Naive B cell (primary cell): Measurements from ENCODE around the gene ELAVL3. TPM values are rescaled to one million over a fixed set of nuclear protein-coding genes. Genes with fewer than 3 reads are reported as not detected.

Experiments used
- ATAC-seq, 2 donors: fragments of 150-1000 bp; cut with Tn5 transposase; 2 replicates each; pipeline ENCODE4 v1.10.0; 2021; ENCODE audit warnings: low read depth in 2 of 2, mild to moderate bottlenecking in 2 of 2, moderate library complexity in 2 of 2
- DNase-seq: peaks from one replicate; pipeline ENCODE4 v3.0.0; 2022
- H3K27ac Mint-ChIP-seq, 6 donors: one replicate each; pipeline ENCODE4 v1.8.0; 2020 to 2022; ENCODE audit warnings: mild to moderate bottlenecking in 6 of 6, mixed read lengths in 6 of 6, moderate library complexity in 5 of 6, inconsistent platforms in 2 of 6
- H3K27me3 Mint-ChIP-seq, 3 donors: one replicate each; pipeline ENCODE4 v1.8.0; 2021 to 2022; ENCODE audit warnings: mixed read lengths in 3 of 3, mild to moderate bottlenecking in 1 of 3
- H3K36me3 Mint-ChIP-seq, 2 donors: one replicate each; pipeline ENCODE4 v1.8.0; 2020 to 2022; ENCODE audit warnings: mixed read lengths in 2 of 2, inconsistent platforms in 1 of 2, mild to moderate bottlenecking in 1 of 2
- H3K4me1 Mint-ChIP-seq, 3 donors: one replicate each; pipeline ENCODE4 v1.8.0; 2020 to 2022; ENCODE audit warnings: mixed read lengths in 3 of 3, inconsistent platforms in 1 of 3, mild to moderate bottlenecking in 1 of 3, moderate library complexity in 1 of 3
- H3K4me3 Mint-ChIP-seq, 8 donors: one replicate each; pipeline ENCODE4 v1.8.0; 2020 to 2022; ENCODE audit warnings: mild to moderate bottlenecking in 8 of 8, mixed read lengths in 8 of 8, moderate library complexity in 8 of 8, inconsistent platforms in 2 of 8
- H3K9me3 Mint-ChIP-seq, 7 donors: one replicate each; pipeline ENCODE4 v1.8.0; 2020 to 2022; ENCODE audit warnings: mixed read lengths in 7 of 7, mild to moderate bottlenecking in 5 of 7, inconsistent platforms in 2 of 7, moderate library complexity in 1 of 7
- polyA plus RNA-seq, 6 donors: library from polyadenylated mRNA; unstranded; fragments of 300-500 nt; fragmentation: Illumina TruSeq; gene quantifications; one replicate each; pipeline ENCODE4 v1.2.3, GENCODE V29; 2021; ENCODE audit warnings: low read depth in 6 of 6

The ELAVL3 gene
- not detected for polyA plus RNA-seq

DNA sequence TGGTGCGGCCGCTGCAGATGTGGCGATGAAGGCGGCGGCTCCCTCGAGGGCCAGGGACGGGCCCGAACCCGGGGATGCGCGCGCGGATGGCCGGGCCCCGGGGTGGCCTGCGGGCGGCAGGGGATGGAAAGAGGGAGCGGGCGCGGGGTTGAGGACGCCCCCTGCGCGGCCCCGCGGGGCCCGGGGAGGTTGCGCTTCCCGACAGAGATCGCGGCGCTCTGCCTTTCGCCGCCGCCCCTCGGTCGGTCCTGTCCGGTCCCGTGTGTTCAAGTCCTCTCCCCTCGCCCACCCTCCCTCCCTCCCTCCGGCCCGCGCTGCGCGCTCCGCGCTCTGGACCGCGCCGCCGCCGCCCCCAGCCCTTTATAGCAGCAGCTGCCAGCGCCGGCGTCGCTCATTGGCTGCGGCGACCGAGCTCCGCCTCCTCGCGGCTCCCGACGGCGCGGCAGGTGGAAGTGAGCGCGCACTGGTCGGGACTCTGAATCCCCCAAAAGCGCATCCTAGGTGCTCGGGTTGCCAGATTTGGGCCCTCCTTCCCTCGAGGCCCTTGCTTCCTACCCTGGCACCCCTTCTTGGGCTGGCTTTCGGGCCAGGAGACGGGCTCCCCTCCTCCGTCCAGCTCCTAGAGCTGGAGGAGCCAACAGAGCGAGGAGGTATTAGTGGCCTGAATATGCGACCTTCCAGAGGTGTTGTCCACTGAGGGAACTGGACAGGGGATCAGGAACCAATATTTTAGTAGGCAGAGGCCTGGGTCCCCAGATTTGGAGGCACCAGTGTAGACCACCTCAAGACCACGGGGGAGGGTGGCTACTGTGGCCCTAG, at the start of gene ELAVL3:
ELAVL3 (minus strand) TSS at position 332 of the 819 bp plus-strand sequence. CDS start 438 bp downstream, outside the sequence.
- Mint-ChIP-seq H3K4me1 (peaks cover 24 to 32% (median 26%) of the 10 kb centered on the region in 3 donors), H3K27me3 (peaks cover 18 to 52% (median 45%) of the 10 kb centered on the region in 3 donors), H3K9me3 (peaks cover 0 to 5% (median 0%) of the 10 kb centered on the region in 7 donors), H3K36me3 (peaks cover 3 to 10% of the 10 kb centered on the region in 2 donors), H3K4me3 (peak within 1 kb of the TSS; percentile 53 to 81 (median 74)), H3K27ac (peak within 1 kb of the TSS in 4 of 6 donors; percentile 24 to 86 (median 57))
- no peak for ATAC-seq
- no peak for DNase-seq

DNA sequence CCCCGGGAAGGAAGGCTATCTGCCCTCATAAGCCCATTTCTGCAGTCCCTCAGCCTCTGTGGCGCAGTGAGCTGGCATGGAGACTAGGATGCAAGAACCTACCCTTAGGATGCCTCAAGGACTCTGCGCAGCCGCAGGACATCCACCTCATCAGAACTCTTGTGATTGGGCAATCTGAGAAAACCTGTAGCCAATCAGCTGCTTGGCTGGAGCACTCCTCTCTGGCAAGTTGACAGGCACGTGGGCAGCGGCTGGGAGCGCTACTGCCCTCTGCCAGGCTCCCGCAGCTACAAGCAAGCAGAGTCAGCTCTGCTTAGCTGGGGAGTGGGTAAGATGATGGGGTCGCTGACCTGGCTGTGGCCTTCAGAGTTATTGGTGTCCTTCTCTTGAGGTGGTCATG, 49.6 kb upstream of the ELAVL3 start:
- peak overlapping the region in 4 of 8 donors; percentile 22 to 55 (median 45) for H3K4me3 Mint-ChIP-seq
- H3K9me3 Mint-ChIP-seq: peaks cover 0 to 2% (median 0%) of the 10 kb centered on the region in 7 donors
- peak; percentile 18 for DNase-seq
- no peak for ATAC-seq
- H3K36me3 Mint-ChIP-seq: peaks cover 0 to 4% of the 10 kb centered on the region in 2 donors
- peaks cover 31 to 37% (median 35%) of the 10 kb centered on the region in 3 donors for H3K4me1 Mint-ChIP-seq
- H3K27me3 Mint-ChIP-seq: no peaks in the 10 kb centered on the region
- H3K27ac Mint-ChIP-seq: no peak overlapping the region

DNA sequence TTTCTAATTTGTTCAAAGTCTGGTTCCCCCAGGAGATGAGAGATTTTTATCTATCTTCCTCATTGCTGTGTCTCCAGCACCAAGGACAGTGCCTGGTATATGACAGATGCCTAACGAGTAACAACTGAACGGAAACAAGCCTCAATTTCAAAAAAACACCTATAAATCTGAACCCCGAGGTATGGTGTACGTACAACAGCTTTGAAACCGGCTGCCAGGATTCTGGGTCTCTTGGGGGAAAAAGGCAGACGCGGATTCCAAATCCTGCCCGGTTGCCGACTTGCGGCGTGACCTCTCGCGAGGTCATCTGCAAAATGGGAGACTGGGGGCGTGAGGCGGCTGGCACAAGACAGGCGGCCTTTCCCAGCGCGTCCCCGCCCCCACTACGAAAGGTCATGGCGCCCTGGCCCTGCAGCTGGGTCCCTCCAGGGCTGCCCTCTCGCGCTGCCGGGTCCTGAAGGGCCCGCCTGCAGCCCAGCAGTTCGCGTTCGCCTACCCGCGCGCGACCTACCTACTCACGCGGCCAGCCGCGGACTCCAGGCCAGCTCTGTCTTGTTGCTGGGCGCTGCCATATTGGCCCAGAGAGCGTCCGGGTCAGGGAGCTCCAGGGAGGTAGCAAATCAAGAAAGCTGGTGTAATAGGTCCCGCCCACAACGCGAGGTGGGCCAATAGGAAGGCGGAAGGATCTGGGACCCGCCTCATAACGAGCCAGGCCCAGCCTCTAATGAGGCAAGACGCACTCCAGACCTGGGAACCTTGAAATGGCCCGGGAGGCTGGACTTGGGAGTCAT, 47.9 kb upstream of the ELAVL3 start, which contains the start of gene ECSIT:
ECSIT (minus strand) TSS at position 584 of the 791 bp plus-strand sequence. CDS start 9,964 bp downstream, outside the sequence.
- ATAC-seq (peak; percentile 98 to 99), DNase-seq (peak; percentile 89)
- Mint-ChIP-seq H3K9me3 (peaks cover 0 to 2% (median 0%) of the 10 kb centered on the region in 7 donors), H3K4me3 (peak within 1 kb of the TSS; percentile 87 to 99 (median 97)), H3K27ac (peak within 1 kb of the TSS; percentile 87 to 98 (median 91)), H3K4me1 (peaks cover 18 to 25% (median 23%) of the 10 kb centered on the region in 3 donors), H3K27me3 (no peaks in the 10 kb centered on the region), H3K36me3 (peaks cover 0 to 4% of the 10 kb centered on the region in 2 donors)

DNA sequence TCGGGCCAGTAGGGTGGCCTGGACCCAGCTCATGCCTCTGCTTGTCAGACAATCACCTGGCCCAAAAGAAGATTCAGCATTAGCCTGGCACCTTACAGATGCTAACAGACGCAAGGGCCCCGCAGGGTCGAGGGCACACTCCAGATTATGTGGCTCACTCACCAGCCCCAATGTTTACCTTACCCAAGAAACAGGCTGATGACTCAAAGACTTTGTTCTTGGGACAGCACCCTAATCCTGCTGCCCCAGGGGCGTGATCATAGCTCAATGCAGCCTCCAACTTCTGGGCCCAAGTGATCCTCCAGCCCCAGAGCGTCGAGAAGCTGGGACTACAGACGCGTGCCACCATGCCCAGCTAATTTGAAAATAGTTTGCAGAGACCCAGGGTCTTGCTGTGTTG, 38.3 kb upstream of the ELAVL3 start:
- peak overlapping the region in 1 of 6 donors; percentile 49 for H3K27ac Mint-ChIP-seq
- ATAC-seq: no peak

DNA sequence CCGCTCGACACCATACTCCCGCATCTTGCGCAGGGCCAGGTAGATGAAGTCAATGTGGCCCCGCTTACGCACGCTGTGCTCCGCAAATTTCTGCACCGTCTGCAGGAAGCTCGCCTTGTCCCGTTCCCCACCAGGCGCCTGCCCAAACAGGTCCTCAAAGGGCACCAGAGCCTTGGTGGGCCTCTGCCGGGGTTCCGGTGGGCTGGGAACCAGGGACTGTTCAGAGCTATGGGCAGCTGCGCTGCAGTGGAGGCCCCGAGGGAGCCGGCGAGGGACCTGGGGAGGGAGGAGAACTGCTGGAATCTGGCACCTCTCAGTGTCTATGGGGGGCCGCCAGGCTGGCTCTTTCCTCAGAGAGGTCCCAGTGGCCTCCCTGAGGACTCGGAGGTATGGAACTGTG, 33.1 kb upstream of the ELAVL3 start:
- ATAC-seq (no peak), DNase-seq (no peak)
- H3K27ac Mint-ChIP-seq: no peak overlapping the region
- H3K9me3 Mint-ChIP-seq: no peaks in the 10 kb centered on the region
- no peak overlapping the region for H3K4me3 Mint-ChIP-seq
- peaks cover 0 to 20% of the 10 kb centered on the region in 2 donors for H3K36me3 Mint-ChIP-seq
- peaks cover under 1 to 12% (median 5%) of the 10 kb centered on the region in 3 donors for H3K4me1 Mint-ChIP-seq
- no peaks in the 10 kb centered on the region for H3K27me3 Mint-ChIP-seq

More for the DNA sequence above, 38.3 kb upstream of the ELAVL3 start:
- no peaks in the 10 kb centered on the region for H3K9me3 Mint-ChIP-seq
- H3K4me3 Mint-ChIP-seq: no peak overlapping the region
- peaks cover 4 to 5% (median 4%) of the 10 kb centered on the region in 3 donors for H3K4me1 Mint-ChIP-seq
- DNase-seq: no peak
- H3K36me3 Mint-ChIP-seq: peaks cover 8 to 11% of the 10 kb centered on the region in 2 donors
- H3K27me3 Mint-ChIP-seq: no peaks in the 10 kb centered on the region

DNA sequence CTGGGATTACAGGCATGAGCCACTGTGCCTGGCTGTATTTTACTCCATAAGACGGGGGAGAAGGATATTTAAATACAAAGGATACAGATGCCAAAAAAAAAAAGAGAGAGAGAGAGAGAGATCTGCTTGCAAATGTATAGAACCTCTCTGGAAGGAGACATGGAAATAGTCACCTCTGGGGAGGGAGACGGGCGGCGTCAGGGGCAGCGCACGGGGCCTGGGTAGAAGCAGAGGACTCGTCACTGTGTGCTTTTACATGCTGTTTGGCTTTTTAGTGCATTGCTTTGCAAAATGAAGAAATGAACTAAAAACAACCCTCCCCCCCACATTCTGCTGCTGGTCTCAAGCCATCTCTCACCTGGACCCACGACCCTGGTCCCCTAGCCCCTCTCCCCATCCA, 29.6 kb upstream of the ELAVL3 start:
- Mint-ChIP-seq H3K36me3 (peaks cover 0 to 20% of the 10 kb centered on the region in 2 donors), H3K9me3 (no peaks in the 10 kb centered on the region), H3K4me1 (peaks cover 13 to 15% (median 13%) of the 10 kb centered on the region in 3 donors), H3K4me3 (no peak overlapping the region), H3K27ac (peak overlapping the region in 1 of 6 donors; percentile 59), H3K27me3 (no peaks in the 10 kb centered on the region)
- ATAC-seq (no peak), DNase-seq (no peak)

DNA sequence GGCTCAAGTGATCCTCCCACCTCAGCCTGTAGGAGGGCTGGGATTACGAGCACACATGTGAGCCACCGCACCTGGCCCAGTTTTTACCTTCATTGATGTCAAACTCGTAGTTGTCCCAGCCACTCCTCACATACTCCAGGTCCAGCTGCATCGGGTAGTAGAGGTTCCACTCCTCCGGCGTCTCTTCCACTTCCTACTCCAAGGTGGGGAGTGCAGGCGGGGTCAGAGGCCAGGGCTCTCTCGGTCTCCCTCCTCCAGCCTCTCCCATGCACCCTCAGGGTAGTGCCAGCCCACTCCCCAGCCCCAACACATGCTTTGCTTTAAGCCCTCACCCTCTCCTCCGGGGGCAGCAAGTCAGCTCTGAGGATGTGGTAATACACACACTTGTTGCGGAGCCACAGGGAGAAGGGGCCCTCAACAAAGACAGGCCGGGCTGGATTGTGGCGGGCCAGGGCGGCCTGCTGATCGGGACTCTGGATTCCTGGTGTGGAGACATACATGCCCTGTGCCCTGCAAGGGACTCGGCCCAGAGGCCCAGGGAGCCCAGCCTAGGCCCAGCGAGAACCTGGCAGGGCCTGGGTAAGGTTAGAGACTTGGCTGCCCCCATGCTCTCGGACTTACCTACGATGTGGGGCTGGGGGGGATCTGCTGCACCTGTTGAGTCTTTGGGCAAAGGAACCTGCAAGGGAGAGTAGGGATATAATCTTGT, 26.7 kb upstream of the ELAVL3 start:
- Mint-ChIP-seq H3K27me3 (no peaks in the 10 kb centered on the region), H3K4me1 (peaks cover 16 to 30% (median 20%) of the 10 kb centered on the region in 3 donors), H3K36me3 (peaks cover 0 to 11% of the 10 kb centered on the region in 2 donors), H3K4me3 (peak overlapping the region in 7 of 8 donors; percentile 46 to 92 (median 78)), H3K27ac (peak overlapping the region in 2 of 6 donors; percentile 44 to 94), H3K9me3 (no peaks in the 10 kb centered on the region)
- no peak for DNase-seq
- no peak for ATAC-seq

DNA sequence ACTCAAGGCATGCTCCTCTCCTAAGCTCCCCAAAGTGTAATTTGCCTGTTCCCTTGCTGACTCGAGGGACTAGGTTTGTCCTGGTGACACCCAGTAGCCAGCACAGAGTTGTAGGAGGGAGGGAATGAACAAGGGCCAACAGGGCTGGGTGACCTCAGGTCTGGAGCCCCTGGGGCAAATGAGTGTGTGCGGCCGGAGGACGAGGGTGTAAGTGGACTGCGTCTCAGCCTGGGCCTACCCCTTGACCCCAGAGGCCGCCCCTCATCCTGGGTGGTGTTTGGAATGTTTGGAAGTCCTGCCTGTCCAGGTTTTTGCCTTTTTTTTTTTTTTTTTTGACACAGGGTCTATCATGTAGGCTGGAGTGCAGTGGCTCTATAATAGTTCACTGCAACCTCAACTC, 26.1 kb upstream of the ELAVL3 start:
- peak overlapping the region; percentile 28 to 94 (median 79) for H3K27ac Mint-ChIP-seq
- H3K27me3 Mint-ChIP-seq: no peaks in the 10 kb centered on the region
- peak overlapping the region; percentile 87 to 98 (median 93) for H3K4me3 Mint-ChIP-seq
- H3K4me1 Mint-ChIP-seq: peaks cover 16 to 30% (median 20%) of the 10 kb centered on the region in 3 donors
- H3K9me3 Mint-ChIP-seq: no peaks in the 10 kb centered on the region
- no peak for ATAC-seq
- DNase-seq: no peak
- H3K36me3 Mint-ChIP-seq: peaks cover 0 to 11% of the 10 kb centered on the region in 2 donors

DNA sequence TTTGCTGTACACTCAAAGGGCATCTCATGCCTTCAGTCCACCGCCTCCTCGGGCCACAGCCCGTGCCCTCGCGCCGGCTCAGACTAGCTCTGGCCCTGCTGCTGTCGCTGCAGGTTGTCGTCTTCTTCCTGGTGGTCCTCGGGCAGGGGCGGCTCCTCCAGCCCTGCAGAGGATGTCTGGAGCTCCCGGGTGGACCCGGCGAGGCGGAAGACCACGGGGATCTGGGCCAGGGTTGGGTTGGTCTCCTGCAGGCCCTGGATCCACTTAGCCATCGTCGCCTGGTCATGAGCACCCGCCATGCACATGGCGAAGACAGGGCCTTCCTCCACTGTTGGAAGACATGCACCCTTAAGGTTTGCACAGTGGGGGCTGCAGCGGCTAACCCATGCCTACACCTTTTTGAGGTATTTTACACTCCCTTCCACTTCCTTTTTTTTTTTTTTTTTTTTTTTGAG, 25.3 kb upstream of the ELAVL3 start:
- H3K4me1 Mint-ChIP-seq: peaks cover 16 to 33% (median 20%) of the 10 kb centered on the region in 3 donors
- peak overlapping the region; percentile 87 to 98 (median 93) for H3K4me3 Mint-ChIP-seq
- H3K9me3 Mint-ChIP-seq: no peaks in the 10 kb centered on the region
- H3K27me3 Mint-ChIP-seq: no peaks in the 10 kb centered on the region
- peaks cover 0 to 6% of the 10 kb centered on the region in 2 donors for H3K36me3 Mint-ChIP-seq
- DNase-seq (no peak), ATAC-seq (peak; percentile 2 to 5)
- peak overlapping the region; percentile 42 to 98 (median 89) for H3K27ac Mint-ChIP-seq

DNA sequence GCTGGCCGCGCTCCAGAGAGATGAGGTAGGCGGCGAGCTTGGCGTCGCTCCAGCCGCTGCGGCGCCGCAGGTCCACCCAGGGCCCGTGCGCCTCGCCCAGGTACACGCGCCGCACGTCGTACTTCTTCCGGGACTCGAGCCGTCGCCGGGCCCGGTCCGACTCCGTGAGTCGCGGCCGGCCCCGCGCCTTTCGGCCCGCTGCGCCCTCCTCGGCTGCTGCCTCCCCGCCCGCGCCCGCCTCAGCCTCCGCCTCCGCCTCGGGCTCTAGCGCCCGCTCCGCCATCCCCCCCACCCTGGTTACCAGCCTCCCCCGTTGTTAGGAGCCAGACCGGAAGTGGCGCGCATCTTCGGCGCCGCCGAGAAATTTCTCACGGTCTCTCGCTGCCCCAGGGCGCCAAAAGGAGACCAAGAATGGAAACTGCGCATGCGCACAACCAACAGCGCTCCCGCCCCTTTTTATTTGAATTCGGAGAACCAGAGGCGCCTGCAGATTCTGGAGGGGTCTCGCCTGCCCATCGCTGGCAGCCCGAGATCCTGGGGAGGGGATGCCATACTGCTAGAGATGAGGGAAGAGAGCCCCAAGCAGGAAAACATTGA, 24.8 kb upstream of the ELAVL3 start, which contains the start of gene ZNF653:
ZNF653 (minus strand) TSS at position 336 of the 597 bp plus-strand sequence; CDS start at position 283, 53 bp downstream.
- Mint-ChIP-seq H3K4me3 (peak within 1 kb of the TSS; percentile 87 to 98 (median 93)), H3K36me3 (peaks cover 0 to under 1% of the 10 kb centered on the region in 2 donors), H3K27me3 (no peaks in the 10 kb centered on the region), H3K4me1 (peaks cover 13 to 29% (median 24%) of the 10 kb centered on the region in 3 donors), H3K27ac (peak within 1 kb of the TSS; percentile 94 to 99 (median 97)), H3K9me3 (no peaks in the 10 kb centered on the region)
- peak; percentile 61 to 65 for ATAC-seq
- DNase-seq: peak; percentile 95

DNA sequence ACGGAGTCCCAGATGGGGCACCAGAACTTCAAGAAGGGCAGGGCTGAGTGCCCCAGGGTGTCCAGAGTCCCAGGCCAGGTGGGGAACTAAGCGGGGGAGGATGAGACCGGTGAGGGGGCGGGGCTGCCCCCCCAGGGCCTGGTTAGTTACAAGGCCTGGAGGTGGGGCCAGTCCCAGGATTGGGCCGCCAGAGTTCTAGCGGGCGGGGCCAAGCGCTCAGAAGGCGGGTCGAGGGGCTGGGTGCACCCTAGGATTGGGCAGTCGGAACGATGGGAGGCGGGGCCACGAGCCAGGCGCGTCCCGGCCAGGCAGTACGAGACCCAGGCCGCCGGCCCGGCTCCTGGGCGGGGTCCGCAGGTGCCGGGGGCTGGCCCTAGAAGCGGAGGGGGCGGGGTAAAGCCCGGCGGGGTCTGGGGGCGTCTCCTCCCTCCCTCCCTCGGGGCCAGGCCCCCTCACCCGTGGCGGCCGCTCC, 24.2 kb upstream of the ELAVL3 start:
- Mint-ChIP-seq H3K4me1 (peaks cover 13 to 29% (median 27%) of the 10 kb centered on the region in 3 donors), H3K36me3 (peaks cover 0 to under 1% of the 10 kb centered on the region in 2 donors), H3K27ac (peak overlapping the region; percentile 87 to 98 (median 94)), H3K9me3 (no peaks in the 10 kb centered on the region), H3K4me3 (peak overlapping the region; percentile 87 to 95 (median 90)), H3K27me3 (no peaks in the 10 kb centered on the region)
- ATAC-seq (peak; percentile 88), DNase-seq (peak; percentile 98)

DNA sequence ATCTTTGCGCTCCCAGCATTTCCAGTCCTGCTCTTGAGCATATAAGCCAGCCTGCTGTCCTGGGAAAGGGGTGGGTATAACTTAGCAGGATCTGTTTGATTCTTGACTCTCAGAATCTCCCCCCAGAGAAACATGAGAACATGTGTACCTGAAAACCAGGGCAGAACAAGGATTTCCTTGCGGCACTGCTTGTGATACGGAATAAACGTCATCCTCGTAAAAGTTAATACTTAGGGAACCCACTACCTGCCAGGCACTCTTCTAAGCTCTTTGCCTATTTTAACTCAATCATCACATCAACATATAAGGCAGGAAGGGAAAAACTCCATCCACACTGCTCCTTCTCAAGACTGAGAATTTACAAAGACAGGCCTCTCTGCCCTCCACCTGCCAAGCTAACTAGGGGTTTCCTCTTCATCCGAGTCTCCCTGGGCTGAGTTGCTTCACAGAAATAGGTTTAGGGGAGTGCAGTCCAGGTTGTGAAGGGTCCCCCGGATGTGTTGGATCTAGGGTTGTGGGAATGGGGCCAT, 23.7 kb upstream of the ELAVL3 start:
- Mint-ChIP-seq H3K4me3 (peak overlapping the region; percentile 87 to 95 (median 90)), H3K27me3 (no peaks in the 10 kb centered on the region), H3K36me3 (peaks cover 0 to 4% of the 10 kb centered on the region in 2 donors), H3K27ac (peak overlapping the region; percentile 87 to 98 (median 94)), H3K9me3 (no peaks in the 10 kb centered on the region), H3K4me1 (peaks cover 13 to 29% (median 27%) of the 10 kb centered on the region in 3 donors)
- ATAC-seq (peak; percentile 0), DNase-seq (no peak)
